ENCODE measurements around the gene MSH6.
A peak's percentile ranks its signal among the peaks of the same experiment; 100 is the strongest.

MSH6 gene

GRCh38 chr2:47767880-47768609 is 14.9 kb upstream of the MSH6 start:
- TF ChIP-seq CTCF (IDR thresholded peaks at IDR 0.05; ENCODE audit: control extremely low read depth, extremely low read depth, low read depth, missing control alignments), result peak; percentile 98
- peak; percentile 79 for DNase-seq (ENCODE audit: extremely low spot score)
- CTCF ChIA-PET, result interaction anchor here (0.6 to 7.1 kb wide), 80 partner anchors 10 to 461 kb away, joined by 3 to 89 read pairs (median 4); partner anchors contain the start of genes MSH2 and MSH6
- POLR2A ChIA-PET, result no interaction called here

DNA sequence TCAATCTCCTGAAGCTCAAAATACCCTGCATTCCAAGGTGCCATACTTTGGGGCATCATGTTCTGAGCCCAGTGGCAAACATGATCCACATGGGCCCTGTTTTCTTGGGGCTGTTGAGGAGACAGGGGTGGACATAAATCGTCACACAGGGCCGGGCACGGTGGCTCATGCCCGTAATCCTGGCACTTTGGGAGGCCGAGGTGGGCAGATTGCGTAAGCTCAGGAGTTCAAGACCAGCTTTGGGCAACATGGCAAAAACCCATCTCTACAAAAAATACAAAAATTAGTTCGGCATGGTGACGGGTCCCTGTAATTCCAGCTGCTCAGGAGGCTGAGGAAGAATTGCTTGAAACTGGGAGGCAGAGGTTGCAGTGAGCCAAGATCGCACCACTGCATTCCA is 13.6 kb upstream of the MSH6 start:
- TF ChIP-seq CTCF (IDR thresholded peaks at IDR 0.05; ENCODE audit: control extremely low read depth, extremely low read depth, low read depth, missing control alignments), result no peak
- no peak for DNase-seq (ENCODE audit: extremely low spot score)
- ChIA-PET POLR2A (no interaction called here), CTCF (interaction anchor here (1.2 to 7.1 kb wide), 5 partner anchors 9 to 434 kb away, joined by 3 to 89 read pairs (median 48); no protein-coding TSS in a partner anchor)

DNA sequence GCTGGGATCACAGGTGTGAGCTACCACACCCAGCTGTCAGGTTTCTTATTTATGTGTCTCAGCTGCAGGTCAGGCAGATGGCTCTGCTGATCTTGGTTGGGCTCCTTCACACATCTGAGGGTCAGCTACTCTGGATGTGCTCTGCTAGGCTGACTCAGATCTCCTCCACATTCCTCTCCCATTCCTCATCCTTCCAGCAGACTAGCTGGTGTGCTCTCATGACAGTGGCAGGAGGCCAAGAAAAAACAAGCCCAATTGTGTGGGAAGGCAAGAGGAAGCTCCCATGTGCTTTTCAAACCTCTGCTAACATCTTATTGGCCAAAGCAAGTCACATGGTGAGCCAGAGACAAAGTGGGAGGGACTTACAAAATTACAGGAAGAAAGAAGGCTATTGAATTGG is 11.7 kb upstream of the MSH6 start:
- DNase-seq (ENCODE audit: extremely low spot score), result no peak
- CTCF ChIA-PET, result interaction anchor here (0.7 to 7.1 kb wide), 6 partner anchors 9 to 447 kb away, joined by 3 to 70 read pairs (median 3); no protein-coding TSS in a partner anchor
- POLR2A ChIA-PET, result no interaction called here
- no peak for TF ChIP-seq CTCF (IDR thresholded peaks at IDR 0.05; ENCODE audit: control extremely low read depth, extremely low read depth, low read depth, missing control alignments)

- ChIA-PET POLR2A (no interaction called here), CTCF (interaction anchor here (2.6 kb wide), 1 partner anchor 335 kb away, joined by 6 read pairs; no protein-coding TSS in a partner anchor)
- DNase-seq (ENCODE audit: extremely low spot score), result no peak
- no peak for TF ChIP-seq CTCF (IDR thresholded peaks at IDR 0.05; ENCODE audit: control extremely low read depth, extremely low read depth, low read depth, missing control alignments)
Measured at GRCh38 chr2:47772343-47772742, 10.6 kb upstream of the MSH6 start.

DNA sequence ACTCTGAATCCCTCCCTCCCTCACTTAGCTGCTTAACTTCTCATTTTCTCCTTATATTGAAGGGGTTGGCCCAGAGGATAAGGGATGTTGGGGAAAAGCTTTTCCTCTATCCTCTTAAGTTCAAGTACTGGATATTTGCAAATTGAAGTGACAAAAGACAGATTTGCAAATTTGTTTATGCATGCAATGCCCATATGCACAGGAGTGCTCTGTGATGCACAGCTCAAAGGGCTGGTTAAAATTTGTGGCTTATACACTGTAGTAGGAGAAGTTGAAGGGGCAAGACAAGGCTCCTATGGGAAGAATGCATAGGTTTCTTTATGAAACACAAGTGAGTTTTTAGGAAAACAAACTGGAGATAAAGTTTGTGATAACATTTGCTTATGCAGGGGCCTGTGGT is 8.4 kb upstream of the MSH6 start:
- ChIA-PET CTCF (interaction anchor here (0.8 to 2.6 kb wide), 4 partner anchors 20 to 440 kb away, joined by 3 to 6 read pairs (median 5); no protein-coding TSS in a partner anchor), POLR2A (no interaction called here)
- no peak for DNase-seq (ENCODE audit: extremely low spot score)
- no peak for TF ChIP-seq CTCF (IDR thresholded peaks at IDR 0.05; ENCODE audit: control extremely low read depth, extremely low read depth, low read depth, missing control alignments)

GRCh38 chr2:47777277-47777937 is 5.5 kb upstream of the MSH6 start:
- CTCF ChIA-PET, result interaction anchor here (4.6 kb wide), 1 partner anchor 10 kb away, joined by 48 read pairs; no protein-coding TSS in a partner anchor
- TF ChIP-seq CTCF (IDR thresholded peaks at IDR 0.05; ENCODE audit: control extremely low read depth, extremely low read depth, low read depth, missing control alignments), result no peak
- no peak for DNase-seq (ENCODE audit: extremely low spot score)
- POLR2A ChIA-PET, result no interaction called here

Measured in GM10248 (cell line).